NCI-H345 treated with DMSO at 0.1 percent for 48 hours (cell line): ENCODE measurements around the gene SLC25A26.
A peak's percentile ranks its signal among the peaks of the same experiment; 100 is the strongest.
"Not testable (repeated sequence)": the region's sequence is repeated elsewhere in the genome, so short reads cannot be mapped to it uniquely, and the experiment has no call there.

Experiments
- DNase-seq: peaks from one replicate; lab custom pipeline; 2025; ENCODE audit not compliant: unreplicated experiment; lab: John Stamatoyannopoulos, UW

The SLC25A26 gene

GRCh38 chr3:66406831-66407610 lies 186.2 kb downstream of the SLC25A26 start:
- no peak for DNase-seq

GRCh38 chr3:66407611-66408218 lies 186.9 kb downstream of the SLC25A26 start:
- DNase-seq, result no peak

GRCh38 chr3:66409771-66410754 lies 189.3 kb downstream of the SLC25A26 start:
- DNase-seq, result no peak

- no peak for DNase-seq
Observed at GRCh38 chr3:66410976-66411375, 190.2 kb downstream of the SLC25A26 start.

GRCh38 chr3:66411474-66411873 lies 190.7 kb downstream of the SLC25A26 start:
- no peak for DNase-seq

- no peak for DNase-seq
Observed at GRCh38 chr3:66411961-66412887, 191.4 kb downstream of the SLC25A26 start.

GRCh38 chr3:66413151-66413751 lies 192.4 kb downstream of the SLC25A26 start:
- no peak for DNase-seq

GRCh38 chr3:66414846-66415245 lies 194.0 kb downstream of the SLC25A26 start:
- no peak for DNase-seq

- no peak for DNase-seq
Observed at GRCh38 chr3:66415867-66416428, 195.1 kb downstream of the SLC25A26 start.

GRCh38 chr3:66416556-66417304 lies 195.9 kb downstream of the SLC25A26 start:
- DNase-seq, result no peak

- peak; percentile 46 for DNase-seq
Observed at GRCh38 chr3:66418475-66418931, 197.7 kb downstream of the SLC25A26 start.

- no peak for DNase-seq
Observed at GRCh38 chr3:66419036-66419435, 198.2 kb downstream of the SLC25A26 start.

- DNase-seq, result not testable (repeated sequence)
Observed at GRCh38 chr3:66421144-66421543, 200.3 kb downstream of the SLC25A26 start.

GRCh38 chr3:66421893-66422292 lies 201.1 kb downstream of the SLC25A26 start:
- DNase-seq, result not testable (repeated sequence)

- DNase-seq, result no peak
Observed at GRCh38 chr3:66423791-66424190, 203.0 kb downstream of the SLC25A26 start.

GRCh38 chr3:66425032-66425431 lies 204.2 kb downstream of the SLC25A26 start:
- no peak for DNase-seq

GRCh38 chr3:66425576-66426114 lies 204.8 kb downstream of the SLC25A26 start:
- no peak for DNase-seq

GRCh38 chr3:66426135-66426534 lies 205.3 kb downstream of the SLC25A26 start:
- no peak for DNase-seq
